ENCODE data around the gene C11orf42.

DNA sequence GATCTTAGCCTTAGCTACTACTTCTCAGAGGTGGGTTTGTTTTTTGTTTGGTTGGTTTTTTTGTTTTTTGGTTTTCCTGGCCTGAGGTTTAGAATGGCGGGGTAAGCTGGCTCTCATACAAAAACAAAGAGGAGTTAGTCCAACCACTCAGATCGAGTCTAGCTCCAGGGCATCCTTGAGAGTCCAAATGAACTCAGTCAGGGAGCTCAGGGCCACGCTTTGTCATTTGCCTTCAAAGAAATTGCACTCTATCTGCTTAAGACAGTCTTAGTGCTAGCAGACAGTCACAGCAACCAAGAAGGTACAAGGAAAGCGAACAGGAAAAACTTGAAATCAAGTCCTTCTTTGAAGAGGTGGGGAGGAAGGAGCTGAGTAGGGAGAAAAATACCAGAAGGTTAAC, 11.1 kb downstream of the C11orf42 start:
- TF ChIP-seq, protein P1, sequence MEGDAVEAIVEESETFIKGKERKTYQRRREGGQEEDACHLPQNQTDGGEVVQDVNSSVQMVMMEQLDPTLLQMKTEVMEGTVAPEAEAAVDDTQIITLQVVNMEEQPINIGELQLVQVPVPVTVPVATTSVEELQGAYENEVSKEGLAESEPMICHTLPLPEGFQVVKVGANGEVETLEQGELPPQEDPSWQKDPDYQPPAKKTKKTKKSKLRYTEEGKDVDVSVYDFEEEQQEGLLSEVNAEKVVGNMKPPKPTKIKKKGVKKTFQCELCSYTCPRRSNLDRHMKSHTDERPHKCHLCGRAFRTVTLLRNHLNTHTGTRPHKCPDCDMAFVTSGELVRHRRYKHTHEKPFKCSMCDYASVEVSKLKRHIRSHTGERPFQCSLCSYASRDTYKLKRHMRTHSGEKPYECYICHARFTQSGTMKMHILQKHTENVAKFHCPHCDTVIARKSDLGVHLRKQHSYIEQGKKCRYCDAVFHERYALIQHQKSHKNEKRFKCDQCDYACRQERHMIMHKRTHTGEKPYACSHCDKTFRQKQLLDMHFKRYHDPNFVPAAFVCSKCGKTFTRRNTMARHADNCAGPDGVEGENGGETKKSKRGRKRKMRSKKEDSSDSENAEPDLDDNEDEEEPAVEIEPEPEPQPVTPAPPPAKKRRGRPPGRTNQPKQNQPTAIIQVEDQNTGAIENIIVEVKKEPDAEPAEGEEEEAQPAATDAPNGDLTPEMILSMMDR (IDR thresholded peaks at IDR 0.05) = no peak
- no peak for TF ChIP-seq POLR2A (IDR thresholded peaks at IDR 0.05)

Data from testis (tissue), 2 donors.